HEK293 (cell line): ENCODE measurements around the gene PDIA3.

Experiments
- CTCF ChIP-seq: fragments of 450-650 bp; formaldehyde crosslinking; IDR thresholded peaks from 2 replicates; pipeline ENCODE4 v1.5.1; 2016; ENCODE audit warnings: missing biosample characterization, missing genetic modification characterization
- FEZF1 ChIP-seq: fragments of 450-650 bp; formaldehyde crosslinking; IDR thresholded peaks from 2 replicates; pipeline ENCODE4 v1.5.1; 2016; ENCODE audit warnings: missing biosample characterization, missing genetic modification characterization
- GLI4 ChIP-seq: fragments of 450-650 bp; formaldehyde crosslinking; IDR thresholded peaks from 2 replicates; pipeline ENCODE4 v1.5.1; 2016; ENCODE audit warnings: missing biosample characterization, missing genetic modification characterization
- PBX3 ChIP-seq: sonication (generic); formaldehyde crosslinking; IDR thresholded peaks from 2 replicates; pipeline ENCODE4 v1.8.1; 2022; ENCODE audit warnings: mild to moderate bottlenecking, moderate library complexity, missing genetic modification reagents
- PRDM6 ChIP-seq: fragments of 450-650 bp; formaldehyde crosslinking; IDR thresholded peaks from 2 replicates; pipeline ENCODE4 v1.5.1; 2017; ENCODE audit warnings: missing biosample characterization, missing genetic modification characterization
- SCRT2 ChIP-seq: fragments of 450-650 bp; formaldehyde crosslinking; IDR thresholded peaks from 2 replicates; pipeline ENCODE4 v1.5.1; 2016; ENCODE audit warnings: missing biosample characterization, missing genetic modification characterization
- TCF7L2 ChIP-seq: IDR thresholded peaks from 2 replicates; pipeline ENCODE4 v1.6.1; 2011; ENCODE audit warnings: low read depth, mild to moderate bottlenecking, inconsistent platforms, low read length, moderate library complexity, borderline replicate concordance
- ZBTB17 ChIP-seq: fragments of 450-650 bp; formaldehyde crosslinking; IDR thresholded peaks from 2 replicates; pipeline ENCODE4 v1.5.1; 2016; ENCODE audit warnings: missing biosample characterization, missing genetic modification characterization
- ZBTB20 ChIP-seq: fragments of 450-650 bp; formaldehyde crosslinking; IDR thresholded peaks from 2 replicates; pipeline ENCODE4 v1.5.1; 2016; ENCODE audit warnings: missing biosample characterization, missing genetic modification characterization
- ZBTB6 ChIP-seq: fragments of 450-650 bp; formaldehyde crosslinking; IDR thresholded peaks from 2 replicates; pipeline ENCODE4 v1.5.1; 2017; ENCODE audit warnings: missing biosample characterization, missing genetic modification characterization
- ZBTB8A ChIP-seq: fragments of 450-650 bp; formaldehyde crosslinking; IDR thresholded peaks from 2 replicates; pipeline ENCODE4 v1.5.1; 2016; ENCODE audit warnings: missing biosample characterization, missing genetic modification characterization
- ZIC2 ChIP-seq: fragments of 450-650 bp; formaldehyde crosslinking; IDR thresholded peaks from 2 replicates; pipeline ENCODE4 v1.5.1; 2016; ENCODE audit warnings: missing biosample characterization, missing genetic modification characterization
- ZNF155 ChIP-seq: fragments of 450-650 bp; formaldehyde crosslinking; IDR thresholded peaks from 2 replicates; pipeline ENCODE4 v1.5.1; 2016; ENCODE audit warnings: missing biosample characterization, missing genetic modification characterization
- ZNF157 ChIP-seq: fragments of 450-650 bp; formaldehyde crosslinking; IDR thresholded peaks from 2 replicates; pipeline ENCODE4 v1.5.1; 2016; ENCODE audit warnings: missing biosample characterization, missing genetic modification characterization
- ZNF211 ChIP-seq: fragments of 450-650 bp; formaldehyde crosslinking; IDR thresholded peaks from 2 replicates; pipeline ENCODE4 v1.5.1; 2016; ENCODE audit warnings: low read depth, missing biosample characterization, missing genetic modification characterization
- ZNF302 ChIP-seq: fragments of 450-650 bp; formaldehyde crosslinking; IDR thresholded peaks from 2 replicates; pipeline ENCODE4 v1.5.1; 2016; ENCODE audit warnings: missing biosample characterization, missing genetic modification characterization, low read depth
- ZNF513 ChIP-seq: fragments of 450-650 bp; IDR thresholded peaks from 2 replicates; pipeline ENCODE4 v1.5.1; 2018; ENCODE audit warnings: missing biosample characterization, missing genetic modification characterization
- ZNF544 ChIP-seq: fragments of 450-650 bp; formaldehyde crosslinking; IDR thresholded peaks from 2 replicates; pipeline ENCODE4 v1.5.0; 2017; ENCODE audit warnings: missing biosample characterization, missing genetic modification characterization
- ZNF580 ChIP-seq: fragments of 450-650 bp; formaldehyde crosslinking; IDR thresholded peaks from 2 replicates; pipeline ENCODE4 v1.5.1; 2016; ENCODE audit warnings: missing biosample characterization, missing genetic modification characterization
- ZNF600 ChIP-seq: fragments of 450-650 bp; formaldehyde crosslinking; IDR thresholded peaks from 2 replicates; pipeline ENCODE4 v1.5.1; 2016; ENCODE audit warnings: missing biosample characterization, missing genetic modification characterization
- ZNF629 ChIP-seq: fragments of 450-650 bp; formaldehyde crosslinking; IDR thresholded peaks from 2 replicates; pipeline ENCODE4 v1.5.1; 2017; ENCODE audit warnings: missing biosample characterization, missing genetic modification characterization
- ZNF660 ChIP-seq: fragments of 450-650 bp; IDR thresholded peaks from 2 replicates; pipeline ENCODE4 v1.5.1; 2018; ENCODE audit warnings: missing biosample characterization, mild to moderate bottlenecking, missing genetic modification characterization
- ZNF843 ChIP-seq: fragments of 450-650 bp; formaldehyde crosslinking; IDR thresholded peaks from 2 replicates; pipeline ENCODE4 v1.5.1; 2016; ENCODE audit warnings: missing biosample characterization, missing genetic modification characterization
- ZSCAN30 ChIP-seq: fragments of 450-650 bp; IDR thresholded peaks from 2 replicates; pipeline ENCODE4 v1.5.1; 2018; ENCODE audit warnings: missing biosample characterization, mild to moderate bottlenecking, missing genetic modification characterization, moderate library complexity
- ZXDB ChIP-seq: fragments of 450-650 bp; formaldehyde crosslinking; IDR thresholded peaks from 2 replicates; pipeline ENCODE4 v1.5.1; 2016; ENCODE audit warnings: missing biosample characterization, missing genetic modification characterization
- TF ChIP-seq, protein P1 (sequence below): fragments of 450-650 bp; formaldehyde crosslinking; IDR thresholded peaks from 2 replicates; pipeline ENCODE4 v1.5.1; 2016; ENCODE audit warnings: missing biosample characterization, missing genetic modification characterization
- TF ChIP-seq, protein P2 (sequence below): fragments of 450-650 bp; formaldehyde crosslinking; IDR thresholded peaks from 2 replicates; pipeline ENCODE4 v1.5.1; 2016; ENCODE audit warnings: missing biosample characterization, missing genetic modification characterization
- TF ChIP-seq, protein P3 (sequence below): fragments of 450-650 bp; formaldehyde crosslinking; optimal IDR thresholded peaks from 2 replicates; pipeline ENCODE3; 2016; ENCODE audit warnings: missing biosample characterization, mild to moderate bottlenecking, missing genetic modification characterization

The PDIA3 gene

GRCh38 chr15:43777267-43777914 lies 31.2 kb downstream of the PDIA3 start (continued):
- TF ChIP-seq ZXDB: peak; percentile 39; the same call in 1 of the 2 replicates
- no peak for TF ChIP-seq FEZF1 (tag by site-specific recombination)
- no peak for TF ChIP-seq ZNF157
- no peak for TF ChIP-seq ZBTB6 (tag by site-specific recombination)
- TF ChIP-seq ZBTB17: peak; percentile 69
- TF ChIP-seq PRDM6: no peak
- TF ChIP-seq, protein P1, sequence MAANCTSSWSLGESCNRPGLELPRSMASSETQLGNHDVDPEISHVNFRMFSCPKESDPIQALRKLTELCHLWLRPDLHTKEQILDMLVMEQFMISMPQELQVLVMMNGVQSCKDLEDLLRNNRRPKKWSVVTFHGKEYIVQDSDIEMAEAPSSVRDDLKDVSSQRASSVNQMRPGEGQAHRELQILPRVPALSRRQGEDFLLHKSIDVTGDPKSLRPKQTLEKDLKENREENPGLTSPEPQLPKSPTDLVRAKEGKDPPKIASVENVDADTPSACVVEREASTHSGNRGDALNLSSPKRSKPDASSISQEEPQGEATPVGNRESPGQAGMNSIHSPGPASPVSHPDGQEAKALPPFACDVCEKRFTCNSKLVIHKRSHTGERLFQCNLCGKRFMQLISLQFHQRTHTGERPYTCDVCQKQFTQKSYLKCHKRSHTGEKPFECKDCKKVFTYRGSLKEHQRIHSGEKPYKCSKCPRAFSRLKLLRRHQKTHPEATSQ (tag by site-specific recombination): no peak
- no peak for TF ChIP-seq SCRT2
- no peak for TF ChIP-seq ZNF155 (tag by site-specific recombination)
- TF ChIP-seq TCF7L2: no peak
- no peak for TF ChIP-seq GLI4 (tag by site-specific recombination)
- TF ChIP-seq ZNF660 (tag by site-specific recombination): peak; percentile 46; the same call in 1 of the 2 replicates
- TF ChIP-seq, protein P2, sequence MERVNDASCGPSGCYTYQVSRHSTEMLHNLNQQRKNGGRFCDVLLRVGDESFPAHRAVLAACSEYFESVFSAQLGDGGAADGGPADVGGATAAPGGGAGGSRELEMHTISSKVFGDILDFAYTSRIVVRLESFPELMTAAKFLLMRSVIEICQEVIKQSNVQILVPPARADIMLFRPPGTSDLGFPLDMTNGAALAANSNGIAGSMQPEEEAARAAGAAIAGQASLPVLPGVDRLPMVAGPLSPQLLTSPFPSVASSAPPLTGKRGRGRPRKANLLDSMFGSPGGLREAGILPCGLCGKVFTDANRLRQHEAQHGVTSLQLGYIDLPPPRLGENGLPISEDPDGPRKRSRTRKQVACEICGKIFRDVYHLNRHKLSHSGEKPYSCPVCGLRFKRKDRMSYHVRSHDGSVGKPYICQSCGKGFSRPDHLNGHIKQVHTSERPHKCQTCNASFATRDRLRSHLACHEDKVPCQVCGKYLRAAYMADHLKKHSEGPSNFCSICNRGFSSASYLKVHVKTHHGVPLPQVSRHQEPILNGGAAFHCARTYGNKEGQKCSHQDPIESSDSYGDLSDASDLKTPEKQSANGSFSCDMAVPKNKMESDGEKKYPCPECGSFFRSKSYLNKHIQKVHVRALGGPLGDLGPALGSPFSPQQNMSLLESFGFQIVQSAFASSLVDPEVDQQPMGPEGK: peak; percentile 9; the same call in 1 of the 2 replicates
- TF ChIP-seq ZNF600: peak; percentile 82
- TF ChIP-seq PBX3 (CRISPR knock-in tag): no peak
- TF ChIP-seq ZNF544 (tag by site-specific recombination): no peak
- TF ChIP-seq, protein P3, sequence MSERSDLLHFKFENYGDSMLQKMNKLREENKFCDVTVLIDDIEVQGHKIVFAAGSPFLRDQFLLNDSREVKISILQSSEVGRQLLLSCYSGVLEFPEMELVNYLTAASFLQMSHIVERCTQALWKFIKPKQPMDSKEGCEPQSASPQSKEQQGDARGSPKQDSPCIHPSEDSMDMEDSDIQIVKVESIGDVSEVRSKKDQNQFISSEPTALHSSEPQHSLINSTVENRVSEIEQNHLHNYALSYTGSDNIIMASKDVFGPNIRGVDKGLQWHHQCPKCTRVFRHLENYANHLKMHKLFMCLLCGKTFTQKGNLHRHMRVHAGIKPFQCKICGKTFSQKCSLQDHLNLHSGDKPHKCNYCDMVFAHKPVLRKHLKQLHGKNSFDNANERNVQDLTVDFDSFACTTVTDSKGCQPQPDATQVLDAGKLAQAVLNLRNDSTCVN: peak; percentile 37
- TF ChIP-seq ZNF302 (tag by site-specific recombination): no peak
- TF ChIP-seq ZBTB8A (tag by site-specific recombination): peak; percentile 84
- no peak for TF ChIP-seq ZNF513 (tag by site-specific recombination)
- TF ChIP-seq ZNF843 (tag by site-specific recombination): peak; percentile 51; the same call in 1 of the 2 replicates
- TF ChIP-seq ZIC2 (tag by site-specific recombination): peak; percentile 47
- TF ChIP-seq CTCF: peak; percentile 87
- peak; percentile 51; the same call in 1 of the 2 replicates for TF ChIP-seq ZNF629 (tag by site-specific recombination)
- peak; percentile 65 for TF ChIP-seq ZBTB20 (tag by site-specific recombination)
- peak; percentile 61; the same call in 1 of the 2 replicates for TF ChIP-seq ZNF580 (tag by site-specific recombination)
- TF ChIP-seq ZNF211 (tag by site-specific recombination): no peak
- peak; percentile 90 for TF ChIP-seq ZSCAN30
